GM19025 (cell line): ENCODE data around the gene OLIG1.

Experiments
- ATAC-seq: cut with Tn5 transposase; IDR thresholded peaks from one replicate; pipeline ENCODE4 v1.9.1; 2021; ENCODE audit warnings: mild to moderate bottlenecking, low read depth, moderate library complexity; ENCODE audit not compliant: unreplicated experiment

Gene OLIG1

DNA sequence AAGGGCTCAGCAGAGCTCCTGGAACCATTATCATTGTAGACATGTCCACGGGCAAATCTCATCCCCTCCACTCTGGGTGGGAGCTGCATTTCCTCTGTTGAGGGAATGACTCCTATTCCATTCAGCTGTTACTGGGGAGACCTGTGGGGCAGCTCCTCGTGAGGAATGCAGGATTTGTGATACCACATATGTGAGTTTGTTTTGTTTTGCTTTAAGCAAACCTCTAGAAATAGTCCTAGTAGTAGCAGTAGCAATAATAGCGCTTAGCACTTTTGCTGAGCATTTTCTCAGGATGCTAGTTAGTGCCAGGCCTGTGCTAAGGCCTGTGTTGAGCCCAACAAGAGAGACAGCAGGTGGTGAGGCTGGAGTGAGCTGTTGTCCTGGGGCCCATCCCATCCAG, 10.8 kb downstream of the OLIG1 start:
- ATAC-seq, result no peak

DNA sequence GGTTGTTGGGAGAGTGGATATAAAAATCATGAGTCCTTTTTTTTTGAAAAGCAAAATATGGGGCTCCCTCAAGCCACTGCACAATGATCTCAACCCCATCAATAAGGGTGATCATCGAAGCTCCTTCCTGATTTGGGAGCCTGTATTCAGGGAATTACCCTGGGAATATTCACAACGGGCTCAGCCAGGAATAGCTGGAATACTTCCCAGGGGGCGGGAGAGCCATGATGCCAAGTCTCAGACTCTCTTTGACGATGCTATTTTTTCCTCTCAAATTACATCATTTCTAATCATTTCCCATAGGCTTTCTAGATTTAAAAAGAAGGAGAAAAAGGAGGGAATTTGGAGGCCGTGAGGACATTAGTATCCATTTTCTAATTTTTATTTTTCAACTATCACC, 18.4 kb downstream of the OLIG1 start:
- no peak for ATAC-seq

DNA sequence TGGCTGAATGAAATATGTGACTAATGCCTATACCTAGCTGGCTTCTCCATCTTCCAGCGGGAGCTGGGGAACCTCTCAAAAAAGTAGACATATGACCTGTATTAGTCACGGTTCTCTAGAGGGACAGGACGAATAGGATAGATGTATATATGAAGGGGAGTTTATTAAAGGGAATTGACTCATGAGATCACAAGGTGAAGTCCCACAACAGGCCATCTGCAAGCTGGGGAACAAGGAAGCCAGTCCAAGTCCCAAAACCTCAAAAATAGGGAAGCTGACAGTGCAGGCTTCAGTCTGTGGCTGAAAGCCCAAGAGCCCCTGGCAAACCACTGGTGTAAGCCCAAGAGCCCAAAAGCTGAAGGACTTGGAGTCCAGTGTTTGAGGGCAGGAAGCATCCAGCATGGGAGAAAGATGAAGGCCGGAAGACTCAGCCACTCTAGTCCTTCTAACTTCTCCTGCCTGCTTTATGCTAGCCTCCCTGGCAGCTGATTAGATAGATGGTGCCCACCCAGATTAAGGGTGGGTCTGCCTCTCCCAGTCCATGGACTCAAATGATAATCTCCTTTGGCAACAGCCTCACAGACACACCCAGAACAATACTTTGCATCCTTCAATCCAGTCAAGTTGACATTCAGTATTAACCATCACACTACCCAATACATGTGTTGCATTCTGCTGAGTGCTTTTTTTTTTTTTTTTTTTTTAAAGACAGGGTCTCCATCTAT, 19.6 kb downstream of the OLIG1 start:
- ATAC-seq, result no peak

DNA sequence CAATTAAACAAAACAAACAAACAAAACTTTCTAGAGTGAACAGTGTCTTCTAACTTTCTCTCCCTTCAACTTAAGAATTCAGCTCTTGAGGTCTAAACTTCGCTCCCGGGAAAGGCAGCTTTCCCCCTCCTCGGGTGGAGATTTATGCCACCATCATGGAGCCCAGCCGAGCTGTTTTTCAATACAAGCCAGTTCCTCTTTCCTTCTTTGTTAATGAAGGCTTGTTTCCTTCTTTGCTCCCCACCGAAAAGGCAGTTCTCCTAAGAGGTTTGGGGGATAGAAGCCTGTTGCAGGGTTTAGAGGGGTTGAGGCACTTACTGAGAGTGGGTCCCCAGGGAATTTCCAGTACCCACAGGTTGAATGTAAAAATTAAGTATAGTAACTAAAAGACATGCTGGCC, 26.5 kb downstream of the OLIG1 start:
- no peak for ATAC-seq

DNA sequence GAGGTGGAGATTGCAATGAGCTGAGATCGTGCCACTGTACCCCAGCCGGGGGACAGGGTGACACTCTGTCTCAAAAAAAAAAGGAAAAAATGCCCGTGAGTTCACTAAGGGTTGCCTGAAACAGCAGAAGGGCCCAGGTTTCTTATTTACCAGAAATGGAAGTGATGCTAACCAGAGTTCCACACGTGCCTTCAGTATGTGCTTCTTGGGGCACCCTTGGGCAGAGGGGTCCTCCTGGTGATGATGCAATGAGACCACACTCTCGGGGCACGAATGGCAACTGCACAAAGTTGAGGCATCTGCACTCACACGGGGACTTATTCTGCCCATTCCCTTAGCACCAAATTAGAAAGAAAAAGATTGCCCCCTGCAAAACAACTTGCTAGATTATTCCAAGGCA, 29.2 kb downstream of the OLIG1 start:
- ATAC-seq, result no peak

DNA sequence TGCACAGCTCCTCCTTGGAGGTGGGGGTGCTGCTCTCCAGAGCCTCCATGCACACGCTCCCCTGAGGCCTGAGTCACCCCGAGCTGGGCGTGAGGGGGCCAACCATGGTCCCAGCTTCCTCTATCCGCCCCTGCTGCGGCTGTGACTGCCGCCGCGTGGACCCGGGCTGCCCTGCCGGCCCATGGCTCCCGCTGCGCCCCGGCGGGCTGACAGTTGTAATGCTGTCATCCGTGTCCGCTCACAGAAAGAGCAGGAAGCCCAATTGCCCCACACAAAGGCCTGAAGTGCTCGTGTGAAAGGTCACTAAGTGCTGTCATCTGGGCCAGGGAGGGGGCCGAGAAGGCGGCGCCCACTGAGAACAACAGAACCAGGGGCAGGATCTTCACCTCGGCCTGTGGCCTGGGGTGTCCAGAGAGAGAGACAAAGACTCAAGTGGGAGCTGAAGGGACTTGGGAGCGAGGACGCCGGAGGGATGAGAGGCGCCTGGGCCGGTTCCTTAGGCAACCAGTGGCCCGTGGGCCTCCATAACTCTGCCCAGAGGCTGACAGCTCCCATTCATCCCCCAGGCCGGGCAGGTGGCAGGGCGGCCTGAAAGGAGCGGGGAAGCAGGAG, 31.5 kb downstream of the OLIG1 start:
- no peak for ATAC-seq

DNA sequence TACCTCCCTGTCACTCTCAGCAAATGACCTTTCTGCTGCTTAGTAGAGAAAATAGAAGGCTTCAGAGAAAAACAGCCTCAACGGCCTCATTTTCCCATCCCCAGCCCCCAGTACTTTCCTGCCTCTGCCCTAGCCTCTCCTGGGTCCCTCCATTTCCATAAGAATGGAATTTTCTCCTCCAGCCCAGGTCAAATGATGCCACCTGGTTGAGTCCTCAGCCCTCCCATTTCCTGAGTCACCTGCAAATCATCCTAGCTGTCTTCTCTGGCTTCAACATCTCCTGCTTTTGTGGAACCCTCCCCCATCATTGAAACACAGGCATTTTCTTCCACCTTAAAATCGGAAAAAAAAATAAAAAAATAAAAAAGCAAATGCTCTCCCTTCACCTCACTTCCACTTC, 35.1 kb downstream of the OLIG1 start:
- ATAC-seq, result no peak

DNA sequence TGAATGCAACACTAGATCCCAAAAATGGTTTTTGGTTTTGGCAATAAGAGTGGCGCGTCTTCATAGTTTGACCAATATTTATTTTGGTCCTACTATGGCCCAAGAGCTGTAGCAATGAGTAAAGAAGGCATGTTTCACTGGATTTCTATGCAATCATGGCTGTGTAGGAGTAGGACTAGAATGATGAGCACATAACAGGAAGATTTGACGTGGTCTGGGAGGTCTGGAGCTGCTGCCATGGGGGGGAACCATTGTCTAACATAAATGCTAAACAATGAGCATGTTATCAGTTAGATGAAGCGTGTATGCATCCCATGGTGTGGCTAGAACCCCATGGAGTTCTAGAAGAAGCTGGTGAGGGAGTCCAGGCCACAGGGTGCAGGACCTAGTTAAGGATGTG, 38.3 kb downstream of the OLIG1 start:
- ATAC-seq, result no peak

DNA sequence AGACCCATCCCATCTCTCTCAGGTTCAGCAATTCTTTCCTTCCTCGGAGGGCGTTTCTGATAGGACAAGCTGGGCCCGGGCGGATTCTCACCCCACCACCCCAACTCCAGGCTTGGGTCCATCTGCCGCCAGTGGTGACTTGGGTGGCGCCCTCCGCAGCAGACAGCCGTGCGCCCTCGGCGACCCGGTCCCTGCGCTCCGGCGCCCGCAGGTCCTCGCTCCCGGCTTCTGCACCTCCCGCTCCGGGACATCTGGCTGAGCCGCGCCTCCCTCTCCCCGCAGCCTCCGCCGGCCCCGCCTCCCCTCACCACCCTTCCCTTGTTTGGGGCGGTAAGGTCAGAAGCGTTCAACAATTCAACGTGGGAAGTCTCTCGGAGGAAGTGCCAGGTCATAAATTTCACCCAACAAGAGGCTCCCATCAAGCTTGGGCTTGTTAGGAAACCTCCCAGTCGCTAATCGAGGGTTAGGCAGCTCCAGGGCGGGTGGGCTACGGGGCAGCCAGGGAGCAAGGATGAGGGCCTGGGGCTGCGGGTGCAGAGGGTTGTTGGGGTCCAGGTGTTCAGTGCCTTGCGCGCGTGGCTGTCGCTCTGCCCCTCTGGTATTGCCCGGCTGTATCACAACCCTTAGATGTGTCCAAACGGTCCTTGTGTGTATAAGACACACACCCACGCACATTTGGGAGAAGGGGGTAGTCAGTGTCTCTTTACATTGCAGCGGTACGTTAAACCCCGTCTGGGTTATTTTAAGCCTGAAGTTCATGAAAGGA, 39.8 kb downstream of the OLIG1 start:
- ATAC-seq, result no peak

DNA sequence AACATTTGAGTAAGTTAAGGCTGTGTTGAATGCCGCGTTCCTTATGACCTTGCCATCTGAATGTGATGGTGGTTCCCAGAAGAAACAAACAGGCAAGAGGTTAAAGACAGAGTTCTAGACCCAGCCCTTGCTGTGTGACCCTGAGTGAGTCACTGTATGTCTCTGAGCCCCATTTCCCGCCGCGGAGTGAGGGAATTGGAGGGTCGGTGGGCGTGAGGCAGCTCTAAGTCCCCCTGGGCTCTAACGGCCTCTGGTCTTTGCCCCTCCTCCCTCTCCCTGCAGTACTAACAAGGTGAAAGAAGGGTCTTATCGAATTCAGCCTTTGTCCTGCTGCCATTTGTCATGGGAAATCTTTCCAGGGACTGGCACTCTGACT, 40.4 kb downstream of the OLIG1 start:
- no peak for ATAC-seq

DNA sequence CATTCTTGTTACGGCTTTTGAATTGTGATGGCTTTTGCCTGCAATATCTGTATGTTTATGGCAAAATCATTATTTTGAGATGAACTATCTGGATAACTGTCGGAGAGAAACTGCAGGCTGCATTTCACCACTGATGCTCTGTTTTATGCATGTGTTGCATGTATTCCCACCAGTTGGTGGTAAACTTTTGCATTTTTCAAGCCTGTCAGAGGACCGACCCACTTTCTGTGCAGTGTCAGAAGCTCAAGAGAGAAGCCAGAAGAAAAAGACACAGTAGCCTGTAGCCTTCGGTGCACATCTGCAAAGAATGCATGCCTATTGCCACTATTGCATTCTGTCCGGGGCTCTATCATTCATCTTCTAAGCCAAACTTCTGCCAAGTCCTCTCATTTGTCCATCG, 41.6 kb downstream of the OLIG1 start:
- ATAC-seq, result no peak

DNA sequence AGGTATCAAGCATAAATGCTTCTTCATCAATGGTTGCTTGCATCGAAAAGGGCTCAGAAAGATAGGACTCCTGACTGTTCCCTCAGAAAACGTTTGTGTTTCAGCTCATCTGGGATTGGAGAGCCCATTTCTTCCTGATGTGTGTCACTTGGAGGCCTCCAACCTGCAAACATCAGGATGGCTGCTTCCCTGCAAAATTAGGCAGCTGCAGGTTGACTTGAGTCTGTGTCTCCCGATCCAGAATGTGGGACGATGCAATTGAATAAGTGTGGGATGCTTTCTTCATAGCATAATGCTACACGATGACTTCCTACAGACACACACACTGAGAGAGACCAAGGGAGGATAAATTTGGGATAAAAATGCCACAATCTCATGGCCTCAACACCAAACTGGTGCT, 42.2 kb downstream of the OLIG1 start:
- no peak for ATAC-seq

DNA sequence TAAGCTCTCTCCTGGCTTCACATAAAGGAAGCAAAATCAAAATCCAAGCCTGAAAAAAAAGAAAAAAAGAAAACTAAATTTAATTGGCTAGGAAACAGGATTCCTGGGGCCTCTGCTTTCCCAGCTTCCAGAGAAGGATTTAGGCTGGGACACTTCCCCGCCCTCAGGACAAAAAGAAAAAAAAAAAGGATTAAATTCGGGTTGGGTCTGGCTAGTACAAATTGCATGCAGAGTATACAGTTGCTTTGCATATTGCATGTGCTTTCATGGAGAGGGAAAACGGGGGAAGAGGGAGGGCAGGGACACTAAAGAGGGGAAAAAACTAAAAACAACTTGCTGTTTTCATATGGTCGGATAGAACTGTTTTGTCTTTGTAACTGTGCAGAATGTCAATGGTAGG, 42.7 kb downstream of the OLIG1 start:
- ATAC-seq, result no peak

DNA sequence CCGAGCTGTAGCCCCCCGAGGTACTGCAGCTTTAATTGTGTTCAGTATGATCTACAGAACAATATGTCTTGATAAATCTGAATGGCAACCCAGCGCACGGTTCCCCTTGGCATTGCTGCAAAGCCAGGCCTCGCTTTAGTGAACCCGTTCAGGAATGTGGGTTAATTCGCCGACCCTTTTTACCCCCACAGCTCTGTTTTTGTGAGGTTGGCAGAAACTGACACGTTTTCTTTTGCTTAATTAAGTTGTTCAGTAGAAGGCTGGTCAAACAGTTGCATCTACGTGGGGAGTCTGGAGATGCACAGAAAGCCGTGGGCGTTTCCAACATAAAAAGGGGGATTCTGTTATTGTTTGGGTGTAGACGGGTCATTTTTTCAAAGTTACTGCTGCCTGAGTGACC, 43.2 kb downstream of the OLIG1 start:
- ATAC-seq, result no peak

DNA sequence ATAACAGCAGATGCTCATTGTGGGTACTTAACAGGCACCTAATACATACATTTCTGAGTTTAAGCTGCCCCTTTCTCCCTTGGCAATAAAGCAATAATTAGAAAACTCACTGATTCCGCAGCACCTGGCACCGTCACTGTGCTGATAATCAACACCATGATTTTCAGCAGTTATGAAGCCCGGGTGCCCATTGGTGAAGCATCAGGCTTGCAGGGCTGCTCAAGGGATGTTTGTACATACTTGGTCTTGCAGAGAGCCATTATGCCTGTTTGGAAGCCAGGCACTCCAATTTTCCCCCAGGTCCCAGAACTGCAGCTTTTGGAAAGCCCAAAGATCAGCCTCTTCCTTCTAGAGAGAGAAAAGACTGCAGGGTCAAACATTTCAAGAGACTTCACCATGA, 44.3 kb downstream of the OLIG1 start:
- ATAC-seq, result no peak

DNA sequence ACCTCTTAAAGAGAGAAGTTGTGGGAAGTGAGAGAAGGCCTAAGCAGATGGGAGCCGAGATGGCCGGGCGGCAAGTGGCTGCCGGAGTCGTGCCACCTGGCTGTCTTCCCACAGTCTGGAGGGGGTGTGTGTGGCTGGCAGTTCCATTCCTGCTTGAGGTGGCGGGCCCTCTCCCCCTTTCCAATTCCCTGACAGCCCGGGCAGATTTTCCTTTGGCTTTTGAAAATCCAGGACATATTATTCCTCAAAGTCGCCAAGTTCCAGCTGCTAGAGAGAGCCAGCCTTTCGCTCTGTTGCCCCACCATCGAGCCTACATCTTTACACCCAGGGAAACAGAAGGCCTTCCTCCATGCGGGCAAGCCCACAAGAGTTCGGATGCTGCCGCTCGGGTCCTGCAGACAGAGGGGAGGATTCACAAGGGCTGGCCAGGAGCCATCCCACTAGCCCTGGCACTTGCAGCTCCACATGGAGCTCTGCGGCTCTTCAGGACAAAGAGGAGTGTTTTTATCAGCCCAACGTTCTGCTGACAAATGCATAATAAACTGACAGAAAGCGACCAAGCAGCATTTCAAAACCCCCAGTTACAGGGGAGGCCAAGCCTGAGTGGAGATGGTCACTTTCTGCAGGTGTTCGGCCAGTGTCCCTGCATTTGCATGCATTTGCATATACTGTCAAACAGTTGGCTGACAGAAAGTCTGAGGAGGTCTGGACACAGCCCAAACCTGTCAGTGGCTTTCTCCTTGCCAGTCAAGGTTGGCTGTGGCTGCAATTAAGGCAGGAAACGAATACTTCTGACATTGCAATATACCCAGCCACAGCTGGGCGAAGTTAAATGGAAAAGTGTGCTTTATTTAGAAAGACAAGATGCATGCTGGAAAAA, 45.9 kb downstream of the OLIG1 start:
- no peak for ATAC-seq

DNA sequence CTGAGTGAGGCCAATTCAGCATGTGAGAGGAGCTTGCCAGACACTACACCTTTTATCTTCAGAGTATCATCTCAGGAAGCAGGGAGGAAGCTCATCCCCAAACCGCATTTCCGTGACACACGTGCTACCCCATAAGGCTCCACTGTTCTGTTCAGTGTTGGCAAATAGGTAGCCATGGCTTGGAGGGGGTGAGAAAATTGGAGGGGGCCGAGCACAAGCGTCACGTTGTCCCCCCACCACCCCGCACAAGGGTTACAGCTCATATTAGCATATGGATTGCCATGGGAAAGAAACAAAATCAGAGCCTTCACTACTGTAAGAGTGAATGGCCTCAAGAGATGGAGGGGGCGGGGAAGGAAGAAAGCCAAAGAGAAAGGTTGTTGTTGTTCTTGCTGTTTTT, 46.7 kb downstream of the OLIG1 start:
- no peak for ATAC-seq

DNA sequence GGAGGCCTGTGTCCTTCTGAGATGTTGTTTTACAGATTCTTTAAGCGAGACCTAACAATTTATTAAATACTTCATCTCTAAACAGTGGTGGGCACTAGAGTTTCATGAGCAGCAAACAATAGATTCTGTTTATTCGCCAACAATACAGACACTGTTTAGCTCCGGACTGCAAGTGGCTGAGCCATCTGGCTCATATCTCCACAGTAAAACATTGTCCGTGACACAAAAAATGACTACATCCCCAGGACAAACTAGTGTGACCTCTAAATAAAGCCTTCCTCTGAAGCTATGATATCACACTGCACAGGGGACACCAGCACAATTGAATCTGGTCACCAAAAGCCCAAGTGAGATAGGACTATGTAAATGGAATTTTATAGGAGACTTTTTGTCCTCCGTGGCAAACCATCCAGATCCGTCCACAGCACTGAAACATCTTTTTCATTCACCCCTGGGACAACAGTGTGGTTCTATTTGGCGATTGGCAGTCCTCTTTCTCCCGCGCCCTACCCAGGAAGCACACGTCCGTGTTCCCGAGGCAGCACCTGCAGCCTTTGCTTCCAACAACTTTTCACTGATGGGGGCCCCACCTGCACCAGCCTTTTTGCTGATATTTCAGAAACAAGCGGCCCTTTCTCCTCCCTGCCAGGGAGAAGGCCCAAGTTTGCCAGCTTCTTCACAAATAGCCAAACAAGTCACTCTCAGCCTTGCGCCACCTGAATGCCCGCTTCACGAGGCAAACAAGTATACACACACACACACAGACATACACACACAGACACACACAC, 47.4 kb downstream of the OLIG1 start:
- ATAC-seq, result no peak
